Stimulated activated CD8-positive, alpha-beta memory T cell treated with anti-CD3 and anti-CD28 coated beads, Interleukin-7, amount 100 ng/mL, for 1 hour (primary cell): ENCODE measurements around the gene USP32.
"Not testable (repeated sequence)": the region's sequence is repeated elsewhere in the genome, so short reads cannot be mapped to it uniquely, and the experiment has no call there.

Experiments
- DNase-seq, 2 donors: peaks; one replicate each; pipeline ENCODE4 v3.0.0-alpha.2; 2020; ENCODE audit warnings: low read depth in 2 of 2

USP32 gene

GRCh38 chr17:60174767-60175166 is 217.2 kb downstream of the USP32 start:
- DNase-seq, result not testable (repeated sequence)

- no peak for DNase-seq
Measured at GRCh38 chr17:60174035-60174434, 217.9 kb downstream of the USP32 start.

GRCh38 chr17:60173304-60173819 is 218.6 kb downstream of the USP32 start:
- DNase-seq, result no peak

- DNase-seq, result no peak
Measured at GRCh38 chr17:60171753-60172079, 220.2 kb downstream of the USP32 start.

- no peak for DNase-seq
Measured at GRCh38 chr17:60170835-60171752, 220.8 kb downstream of the USP32 start.

- DNase-seq, result no peak
Measured at GRCh38 chr17:60169921-60170817, 221.8 kb downstream of the USP32 start.

GRCh38 chr17:60168654-60169053 is 223.3 kb downstream of the USP32 start:
- no peak for DNase-seq

- DNase-seq, result no peak
Measured at GRCh38 chr17:60167065-60167741, 224.7 kb downstream of the USP32 start.

GRCh38 chr17:60165971-60166370 is 226.0 kb downstream of the USP32 start:
- DNase-seq, result no peak

GRCh38 chr17:60165223-60165622 is 226.7 kb downstream of the USP32 start:
- no peak for DNase-seq

- no peak for DNase-seq
Measured at GRCh38 chr17:60164697-60165096, 227.2 kb downstream of the USP32 start.

GRCh38 chr17:60164164-60164563 is 227.8 kb downstream of the USP32 start:
- DNase-seq, result no peak

- no peak for DNase-seq
Measured at GRCh38 chr17:60163108-60163784, 228.7 kb downstream of the USP32 start.

- DNase-seq, result no peak
Measured at GRCh38 chr17:60161598-60162330, 230.2 kb downstream of the USP32 start.

- DNase-seq, result no peak
Measured at GRCh38 chr17:60160829-60161501, 231.0 kb downstream of the USP32 start.

- no peak for DNase-seq
Measured at GRCh38 chr17:60159479-60159866, 232.5 kb downstream of the USP32 start.

- DNase-seq, result no peak
Measured at GRCh38 chr17:60158751-60159478, 233.0 kb downstream of the USP32 start.

GRCh38 chr17:60157487-60158040 is 234.4 kb downstream of the USP32 start:
- DNase-seq, result no peak

- no peak for DNase-seq
Measured at GRCh38 chr17:60156746-60157145, 235.2 kb downstream of the USP32 start.
